Stimulated activated CD4-positive, alpha-beta T cell treated with anti-CD3 and anti-CD28 coated beads, Interleukin-2, amount 100 ng/mL, for 24 hours (primary cell): ENCODE measurements around the gene CDH10.

Experiments
- DNase-seq, 2 donors: peaks; one replicate each; pipeline ENCODE4 v3.0.0-alpha.2; 2020

CDH10 gene

DNA sequence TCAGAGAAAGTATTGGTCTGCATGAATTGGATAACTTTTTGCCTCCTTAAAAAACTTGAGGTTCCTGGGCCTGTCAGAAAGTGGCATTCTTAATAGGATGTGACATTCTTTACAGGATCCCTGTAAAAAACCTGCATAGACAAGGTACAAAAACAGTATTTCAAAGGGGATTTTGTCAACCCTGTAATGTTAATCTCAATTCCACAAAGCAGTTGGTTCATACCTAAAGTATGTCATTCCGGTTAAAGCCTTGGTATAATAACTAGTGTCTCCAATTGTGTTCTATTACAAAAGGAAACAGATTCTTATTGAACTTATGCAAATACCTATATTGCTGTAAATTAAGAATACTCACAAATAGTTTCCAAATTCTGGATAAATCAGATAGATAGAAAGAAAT, 169.7 kb downstream of the CDH10 start:
- no peak for DNase-seq

DNA sequence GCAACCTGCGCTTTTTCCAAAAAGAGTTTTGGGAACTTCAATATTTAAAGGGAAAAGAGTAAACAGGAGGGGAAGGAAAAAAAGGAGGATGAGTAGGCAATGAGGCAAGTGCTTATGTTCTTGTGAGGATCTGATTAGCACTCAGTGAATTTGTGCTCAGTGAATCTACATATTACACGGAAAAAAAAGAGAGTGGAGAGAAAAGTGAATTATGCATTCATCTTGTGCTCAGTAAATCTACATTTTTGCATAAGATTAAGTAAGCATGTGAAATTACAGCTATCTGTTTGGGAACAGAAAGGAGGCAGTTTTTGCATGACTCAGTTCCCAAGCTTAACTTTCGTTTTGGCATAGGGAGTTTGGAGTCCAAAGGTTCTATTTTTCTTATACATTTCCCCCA, 170.1 kb downstream of the CDH10 start:
- DNase-seq: no peak

DNA sequence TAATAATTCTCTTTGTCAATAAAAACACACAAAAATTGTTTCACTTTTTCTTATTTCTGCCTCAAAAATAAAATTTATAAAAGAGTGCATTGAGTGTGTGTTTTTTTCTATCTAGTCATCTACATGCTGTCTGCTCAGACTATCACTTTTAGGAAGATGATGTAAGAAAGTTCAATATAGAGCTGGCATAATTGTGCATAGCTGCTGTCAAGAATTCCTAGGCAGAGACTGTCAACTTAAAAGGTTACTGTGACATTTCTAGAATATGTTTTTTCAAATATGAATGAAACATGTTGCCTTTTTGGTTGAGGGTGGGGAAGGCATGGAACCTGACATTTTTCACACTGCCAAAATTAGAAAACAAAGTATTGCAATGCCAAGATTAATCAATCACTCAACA, 172.3 kb downstream of the CDH10 start:
- no peak for DNase-seq

- DNase-seq: no peak
Measured at GRCh38 chr5:24444414-24444813, 200.4 kb downstream of the CDH10 start.

- no peak for DNase-seq
Measured at GRCh38 chr5:24439465-24439864, 205.3 kb downstream of the CDH10 start.
